Psoas muscle (tissue), 8 donors: ENCODE results near the gene KRT10. TPM values are rescaled to one million over a fixed set of nuclear protein-coding genes. Genes with fewer than 3 reads are reported as not detected.

ENCODE experiments used
- ATAC-seq, 4 donors: fragments of 200-7000 bp; cut with Tn5 transposase; one replicate each; pipeline ENCODE4 v1.9.1; 2020; ENCODE audit warnings: moderate library complexity in 3 of 4, mild to moderate bottlenecking in 2 of 4
- DNase-seq, 2 donors: peaks; one replicate each; pipeline ENCODE4 v3.0.0-alpha.2; 2020
- H3K27ac ChIP-seq: fragments of 200-600 bp; one replicate; pipeline ENCODE4 v1.8.0; 2022
- H3K27me3 ChIP-seq, 3 donors: fragments of 200-600 bp in 1 of 3; one replicate each; pipeline versions ENCODE4 v1.6.1 to v1.8.0; 2013 to 2022; ENCODE audit warnings: low read length in 2 of 3, mild to moderate bottlenecking in 2 of 3, moderate library complexity in 1 of 3; ENCODE audit not compliant: insufficient read depth in 3 of 3
- H3K36me3 ChIP-seq, 2 donors: fragments of 200-600 bp in 1 of 2; one replicate each; pipeline versions ENCODE4 v1.6.1 to v1.8.0; 2013 to 2022; ENCODE audit warnings: low read depth in 1 of 2, mild to moderate bottlenecking in 1 of 2, moderate library complexity in 1 of 2; ENCODE audit not compliant: insufficient read depth in 1 of 2
- H3K4me1 ChIP-seq: fragments of 200-600 bp; one replicate; pipeline ENCODE4 v1.8.0; 2022
- H3K4me3 ChIP-seq: fragments of 200-600 bp; one replicate; pipeline ENCODE4 v1.8.0; 2022; ENCODE audit warnings: mild to moderate bottlenecking
- H3K9me3 ChIP-seq: fragments of 200-600 bp; one replicate; pipeline ENCODE4 v1.8.0; 2022
- CTCF ChIP-seq: fragments of 200-600 bp; IDR thresholded peaks from one replicate; pipeline ENCODE4 v1.8.0; 2022; ENCODE audit warnings: antibody characterized with exemption
- WGBS, 3 donors: extraction: QIAGEN DNeasy Blood & Tissue Kit; methylation state at CpG; one replicate each; pipeline versions ENCODE4 v1.1.6 to v1.1.7; 2013; 5-methylcytosine and 5-hydroxymethylcytosine counted together
- intact Hi-C, 2 donors: fragments of 100-400 bp; cut with DNase I; formaldehyde crosslinking; loops; one replicate each; pipeline versions ENCODE4 v1.11.0 to v1.14.2; 2022
- polyA plus RNA-seq, 3 donors: library from polyadenylated mRNA; stranded (reverse); fragments of 200-250 nt; gene quantifications; one replicate each; pipeline ENCODE4 v1.2.3, GENCODE V29; 2013
- total RNA-seq, 4 donors: library from RNA; stranded (reverse); fragmentation: NEBNext Ultra II Directional in 2 of 4; extraction: Animal tissue kit (Norgen Biotek cat#: 25700) in 2 of 4; gene quantifications; one replicate each; pipeline versions ENCODE4 v1.2.1 to v1.2.4, GENCODE V29; 2021 to 2023
- donor health status: healthy with polysubstance abuse.
- donor health status: DM: no; HTN: no; CAD: no; lungs with moderate emphysema.
- donor health status: Bipolar disorder and iron deficiency.
- donor health status: healthy.
- donor health status: DM: yes; HTN: yes; CAD: no.
- donor health status: DM: no; HTN: no; CAD: no.
- donor health status: DM: no; HTN: no; CAD: no.
- donor health status: DM: yes; HTN: yes; CAD: no.

KRT10 gene
- total and polyA plus RNA-seq, 7 donors, result 23.3 to 38.8 (median 32.7) TPM

DNA sequence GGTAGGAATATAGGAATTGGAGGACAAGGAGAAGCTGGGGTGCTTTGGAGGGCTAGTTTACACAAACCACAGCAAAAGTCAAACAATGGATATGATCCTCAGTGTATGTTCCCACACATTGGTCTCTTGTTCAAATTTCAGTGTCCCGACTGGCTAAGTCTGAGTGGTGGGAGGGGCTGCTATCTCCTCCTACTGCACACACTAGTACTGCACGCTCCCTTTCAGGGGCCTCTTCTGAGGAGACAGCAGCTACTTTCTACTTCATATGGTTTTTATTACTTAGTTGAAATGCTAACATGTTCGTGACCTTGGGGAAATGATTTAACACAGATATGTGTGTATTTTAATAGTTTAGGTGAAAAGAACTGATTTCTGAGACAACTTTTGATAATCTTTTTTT, 18.8 kb upstream of the KRT10 start:
- intact Hi-C loops, result no loop called here
- Histone ChIP-seq H3K4me1 (no peaks in the 10 kb centered on the region), H3K36me3 (no peaks in the 10 kb centered on the region), H3K27ac (no peak overlapping the region), H3K9me3 (no peaks in the 10 kb centered on the region), H3K27me3 (peaks cover 0 to 13% (median 2%) of the 10 kb centered on the region in 3 donors), H3K4me3 (no peak overlapping the region)
- no peak for TF ChIP-seq CTCF
- ATAC-seq, result no peak
- no peak for DNase-seq
- WGBS, 3 donors, result 72 to 87% (median 73%) methylated on average over 3 of the region's 3 CpGs

DNA sequence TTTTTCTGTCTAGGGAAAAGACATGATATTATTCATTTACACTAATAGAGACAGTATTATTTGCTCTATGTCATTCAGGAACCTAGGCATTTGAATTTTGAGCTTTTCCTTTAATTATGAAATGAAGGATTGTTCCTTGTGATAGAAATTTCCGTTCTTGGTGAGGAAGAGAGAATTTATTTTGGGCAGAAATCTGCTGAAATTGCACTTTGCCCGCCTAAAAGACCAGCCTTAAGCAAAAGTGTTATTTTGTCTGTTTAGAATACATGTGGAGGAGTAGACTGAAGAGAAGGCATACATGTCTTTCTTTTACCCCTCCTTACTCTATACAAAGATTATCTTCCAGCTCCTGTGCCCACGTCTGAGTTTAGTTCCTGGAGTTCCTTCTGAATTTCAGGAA, 16.8 kb upstream of the KRT10 start:
- H3K36me3 ChIP-seq, result peaks cover 0 to 18% of the 10 kb centered on the region in 2 donors
- DNase-seq, result no peak
- H3K4me3 ChIP-seq, result no peak overlapping the region
- no peaks in the 10 kb centered on the region for H3K4me1 ChIP-seq
- no peaks in the 10 kb centered on the region for H3K9me3 ChIP-seq
- intact Hi-C loops, result no loop called here
- H3K27me3 ChIP-seq, result peaks cover 0 to 2% (median 2%) of the 10 kb centered on the region in 3 donors
- no peak for ATAC-seq
- H3K27ac ChIP-seq, result no peak overlapping the region
- TF ChIP-seq CTCF, result no peak
- WGBS, 3 donors, result 82 to 88% (median 86%) methylated on average over 3 of the region's 3 CpGs

DNA sequence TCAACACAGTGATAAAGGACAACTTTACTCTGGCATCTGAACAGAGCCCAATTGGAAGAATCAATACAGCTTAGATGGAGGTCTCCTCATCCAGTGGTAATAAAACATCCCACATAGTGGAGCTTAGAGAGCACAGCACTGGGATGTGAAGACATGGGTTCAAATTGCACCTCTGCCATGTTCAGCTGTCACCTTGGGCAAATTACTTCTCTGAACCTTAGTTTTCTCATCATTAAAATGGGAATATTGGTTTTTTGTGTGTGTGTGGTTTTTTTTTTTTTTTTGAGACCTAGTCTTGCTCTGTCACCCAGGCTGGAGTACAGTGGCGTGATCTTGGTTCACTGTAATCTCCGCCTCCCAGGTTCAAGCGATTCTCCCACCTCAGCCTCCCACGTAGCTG, 13.6 kb upstream of the KRT10 start:
- no peak for TF ChIP-seq CTCF
- Histone ChIP-seq H3K4me1 (no peaks in the 10 kb centered on the region), H3K36me3 (peaks cover 0 to 22% of the 10 kb centered on the region in 2 donors), H3K27ac (no peak overlapping the region), H3K27me3 (no peaks in the 10 kb centered on the region), H3K4me3 (no peak overlapping the region), H3K9me3 (no peaks in the 10 kb centered on the region)
- ATAC-seq (no peak), DNase-seq (no peak)
- intact Hi-C loops, result no loop called here
- 95 to 99% (median 95%) methylated on average over 4 of the region's 4 CpGs for WGBS, 3 donors

GRCh38 chr17:40833882-40834281, 11.5 kb upstream of the KRT10 start:
- Histone ChIP-seq H3K27ac (no peak overlapping the region), H3K9me3 (no peaks in the 10 kb centered on the region), H3K36me3 (peaks cover 0 to 22% of the 10 kb centered on the region in 2 donors), H3K4me3 (no peak overlapping the region), H3K4me1 (no peaks in the 10 kb centered on the region), H3K27me3 (no peaks in the 10 kb centered on the region)
- no peak for ATAC-seq
- intact Hi-C loops, result no loop called here
- TF ChIP-seq CTCF, result no peak
- DNase-seq, result no peak

DNA sequence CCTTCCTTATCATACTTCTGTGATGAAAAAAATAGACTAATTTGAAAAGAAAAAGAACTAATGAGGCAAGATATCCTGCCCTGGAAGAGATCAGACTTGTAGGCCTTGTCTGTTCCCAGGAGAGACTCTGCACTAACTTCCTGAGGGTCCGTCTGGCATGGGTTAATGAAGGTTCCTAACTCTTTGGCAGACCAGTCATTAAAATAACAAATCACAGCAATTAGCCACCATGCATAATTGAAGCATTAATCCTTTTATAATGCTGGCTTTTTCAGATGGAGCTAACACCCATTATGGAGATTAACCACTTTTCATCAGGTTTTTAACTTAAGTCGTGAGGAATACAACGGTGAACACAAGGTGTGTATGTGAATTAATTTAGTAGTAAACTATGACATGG, 10.4 kb upstream of the KRT10 start:
- Histone ChIP-seq H3K36me3 (peaks cover 0 to 30% of the 10 kb centered on the region in 2 donors), H3K9me3 (no peaks in the 10 kb centered on the region), H3K27ac (no peak overlapping the region), H3K27me3 (no peaks in the 10 kb centered on the region), H3K4me1 (no peaks in the 10 kb centered on the region), H3K4me3 (no peak overlapping the region)
- intact Hi-C loops, result no loop called here
- WGBS, 3 donors, result 62 to 72% (median 68%) methylated on average over 3 of the region's 3 CpGs
- TF ChIP-seq CTCF, result no peak
- ATAC-seq (no peak), DNase-seq (no peak)
